ENCODE results near the gene GPHN. TPM values are rescaled to one million over a fixed set of nuclear protein-coding genes. Genes with fewer than 3 reads are reported as not detected.

The GPHN gene
- total RNA-seq, 4 donors from 2014 or later = 14.8 to 20.8 (median 17.0) TPM

DNA sequence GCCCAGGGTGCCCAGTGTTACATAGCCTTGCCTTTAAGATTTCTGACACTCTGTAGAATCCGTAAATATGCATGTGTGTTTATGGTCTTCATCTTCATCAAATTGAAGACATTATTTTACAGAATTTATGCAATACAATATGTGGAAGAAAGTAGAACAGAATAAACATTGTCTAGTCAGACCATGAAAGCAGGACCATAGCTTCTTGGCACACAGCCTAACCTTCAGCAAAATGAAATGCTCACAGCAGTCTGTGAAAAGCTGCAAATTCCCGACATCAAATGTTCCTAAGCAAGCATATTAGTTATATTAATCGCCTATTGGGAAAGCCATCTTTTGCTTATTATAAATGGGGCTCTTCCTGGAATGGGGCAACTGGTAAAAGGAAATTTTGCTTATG, 570.0 kb downstream of the GPHN start:
- TF ChIP-seq, protein P1, sequence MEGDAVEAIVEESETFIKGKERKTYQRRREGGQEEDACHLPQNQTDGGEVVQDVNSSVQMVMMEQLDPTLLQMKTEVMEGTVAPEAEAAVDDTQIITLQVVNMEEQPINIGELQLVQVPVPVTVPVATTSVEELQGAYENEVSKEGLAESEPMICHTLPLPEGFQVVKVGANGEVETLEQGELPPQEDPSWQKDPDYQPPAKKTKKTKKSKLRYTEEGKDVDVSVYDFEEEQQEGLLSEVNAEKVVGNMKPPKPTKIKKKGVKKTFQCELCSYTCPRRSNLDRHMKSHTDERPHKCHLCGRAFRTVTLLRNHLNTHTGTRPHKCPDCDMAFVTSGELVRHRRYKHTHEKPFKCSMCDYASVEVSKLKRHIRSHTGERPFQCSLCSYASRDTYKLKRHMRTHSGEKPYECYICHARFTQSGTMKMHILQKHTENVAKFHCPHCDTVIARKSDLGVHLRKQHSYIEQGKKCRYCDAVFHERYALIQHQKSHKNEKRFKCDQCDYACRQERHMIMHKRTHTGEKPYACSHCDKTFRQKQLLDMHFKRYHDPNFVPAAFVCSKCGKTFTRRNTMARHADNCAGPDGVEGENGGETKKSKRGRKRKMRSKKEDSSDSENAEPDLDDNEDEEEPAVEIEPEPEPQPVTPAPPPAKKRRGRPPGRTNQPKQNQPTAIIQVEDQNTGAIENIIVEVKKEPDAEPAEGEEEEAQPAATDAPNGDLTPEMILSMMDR (IDR thresholded peaks at IDR 0.05) = no peak
- no peak for TF ChIP-seq POLR2A (IDR thresholded peaks at IDR 0.05)
- WGBS, 2 donors = 75 to 81% methylated on average over 3 of the region's 3 CpGs
- intact Hi-C loops (cut with DNase I; ENCODE audit: low total_unique reads) = no loop called here
- no peak overlapping the region for H3K4me3 ChIP-seq (ENCODE audit: low read depth, poor library complexity, severe bottlenecking)
- no peak for DNase-seq (ENCODE audit: low spot score in 2 of 2)

DNA sequence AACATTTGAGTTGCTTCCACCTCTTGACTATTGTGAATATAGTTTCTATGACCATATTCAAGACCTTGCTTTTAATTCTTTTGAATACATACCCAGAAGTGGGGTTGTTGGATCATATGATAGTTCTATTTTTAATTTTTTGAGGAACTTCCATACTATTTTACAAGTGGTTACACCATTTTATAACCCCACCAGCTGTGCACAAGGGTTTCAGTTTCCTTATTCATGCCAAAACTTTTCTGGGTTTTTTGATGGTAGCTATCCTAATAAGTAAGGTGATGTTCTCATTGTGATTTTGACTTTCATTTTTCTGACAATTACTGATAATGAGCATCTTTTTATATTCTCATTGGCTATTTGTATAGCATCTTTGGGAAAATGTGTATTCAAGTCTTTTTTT, 571.9 kb downstream of the GPHN start:
- TF ChIP-seq POLR2A (IDR thresholded peaks at IDR 0.05) = no peak
- TF ChIP-seq, protein P1 (IDR thresholded peaks at IDR 0.05) = no peak
- intact Hi-C loops (cut with DNase I; ENCODE audit: low total_unique reads) = no loop called here
- H3K4me3 ChIP-seq (ENCODE audit: low read depth, poor library complexity, severe bottlenecking) = no peak overlapping the region
- no peak for DNase-seq (ENCODE audit: low spot score in 2 of 2)

DNA sequence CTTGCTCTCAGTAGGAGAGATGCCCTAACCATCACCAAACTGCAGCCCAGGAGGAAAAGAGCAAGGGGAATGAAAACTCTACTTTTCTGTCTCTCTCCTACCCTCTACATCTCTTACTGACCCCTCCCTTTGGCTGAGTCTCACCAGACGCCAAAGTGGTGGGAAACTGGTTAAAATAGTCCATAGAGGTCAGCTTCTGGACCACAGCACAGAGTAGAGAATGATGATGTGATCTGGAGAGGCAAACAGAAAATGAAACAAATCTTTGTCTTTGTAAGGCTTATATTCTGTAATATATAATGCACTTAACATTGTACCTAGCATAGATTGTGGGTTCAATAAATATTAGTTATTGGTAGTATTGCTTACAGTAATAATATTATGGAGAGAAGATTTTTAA, 600.3 kb downstream of the GPHN start:
- DNase-seq (ENCODE audit: low spot score in 2 of 2) = no peak
- TF ChIP-seq POLR2A (IDR thresholded peaks at IDR 0.05) = no peak
- TF ChIP-seq, protein P1 (IDR thresholded peaks at IDR 0.05) = no peak
- intact Hi-C loops (cut with DNase I; ENCODE audit: low total_unique reads) = no loop called here
- no peak overlapping the region for H3K4me3 ChIP-seq (ENCODE audit: low read depth, poor library complexity, severe bottlenecking)
- 87 to 92% methylated on average over 1 of the region's 1 CpG for WGBS, 2 donors

DNA sequence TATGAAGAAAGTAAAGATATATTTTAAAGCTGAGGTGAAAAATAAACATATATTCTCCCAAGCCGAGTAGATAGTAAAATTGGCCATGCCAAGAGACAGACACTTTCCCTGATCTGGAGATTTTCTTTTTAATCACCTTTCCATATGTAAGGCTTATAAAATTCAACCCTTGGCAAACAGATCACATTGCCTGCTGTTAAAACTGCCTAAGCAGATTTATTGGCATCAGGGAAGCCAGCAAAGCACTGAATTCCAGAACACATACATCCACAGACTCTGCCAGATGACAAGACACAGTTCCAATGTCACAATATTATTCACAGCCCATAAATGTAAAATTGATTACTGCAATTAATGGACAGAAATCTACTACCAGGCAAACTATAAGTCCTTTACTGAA, 603.1 kb downstream of the GPHN start:
- H3K4me3 ChIP-seq (ENCODE audit: low read depth, poor library complexity, severe bottlenecking) = no peak overlapping the region
- whole genome bisulfite sequencing, 2 donors = 74 to 77% methylated on average over 1 of the region's 1 CpG
- no peak for DNase-seq (ENCODE audit: low spot score in 2 of 2)
- intact Hi-C loops (cut with DNase I; ENCODE audit: low total_unique reads) = no loop called here
- TF ChIP-seq POLR2A (IDR thresholded peaks at IDR 0.05) = no peak
- TF ChIP-seq, protein P1 (IDR thresholded peaks at IDR 0.05) = no peak

DNA sequence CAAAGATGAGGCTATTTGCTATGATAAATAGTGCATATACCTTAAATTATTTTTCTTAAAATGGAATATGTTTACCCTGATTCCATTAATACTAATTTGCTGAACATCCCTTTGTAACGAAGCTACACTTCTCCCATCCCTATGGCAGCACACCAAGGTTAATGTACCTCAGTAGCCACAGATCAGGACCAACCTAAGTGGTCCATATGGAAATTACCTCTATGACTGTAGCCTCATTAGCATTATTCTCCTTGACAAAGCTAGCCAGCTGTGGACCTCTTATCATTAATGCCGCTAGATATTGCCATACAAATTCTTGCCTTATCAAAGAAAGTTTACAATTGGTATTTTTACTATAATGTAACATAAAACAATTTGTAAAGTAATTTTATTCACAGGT, 604.4 kb downstream of the GPHN start:
- DNase-seq (ENCODE audit: low spot score in 2 of 2) = no peak
- intact Hi-C loops (cut with DNase I; ENCODE audit: low total_unique reads) = no loop called here
- no peak for TF ChIP-seq POLR2A (IDR thresholded peaks at IDR 0.05)
- TF ChIP-seq, protein P1 (IDR thresholded peaks at IDR 0.05) = no peak
- WGBS, 2 donors = 95 to 96% methylated on average over 2 of the region's 2 CpGs
- H3K4me3 ChIP-seq (ENCODE audit: low read depth, poor library complexity, severe bottlenecking) = no peak overlapping the region

DNA sequence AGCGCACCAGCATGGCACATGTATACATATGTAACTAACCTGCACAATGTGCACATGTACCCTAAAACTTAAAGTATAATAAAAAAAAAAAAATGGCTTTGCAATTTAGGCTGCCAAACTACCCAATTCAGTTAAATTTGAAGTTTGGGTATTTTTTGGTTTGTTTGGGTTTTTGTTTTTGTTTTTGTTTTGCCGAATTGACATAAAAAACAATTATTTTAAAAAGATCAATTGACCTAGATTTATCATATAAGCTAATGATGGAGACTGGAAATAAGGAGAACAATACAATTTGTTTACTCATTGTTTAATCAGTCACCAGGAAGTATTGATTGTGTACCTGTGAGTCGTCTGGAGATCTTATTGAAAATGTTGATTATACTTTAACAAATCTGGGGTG, 619.2 kb downstream of the GPHN start:
- 88 to 92% methylated on average over 3 of the region's 3 CpGs for WGBS, 2 donors
- intact Hi-C loops (cut with DNase I; ENCODE audit: low total_unique reads) = no loop called here

More for the DNA sequence above, 619.2 kb downstream of the GPHN start:
- DNase-seq (ENCODE audit: low spot score in 2 of 2) = no peak
- no peak overlapping the region for H3K4me3 ChIP-seq (ENCODE audit: low read depth, poor library complexity, severe bottlenecking)
- TF ChIP-seq, protein P1 (IDR thresholded peaks at IDR 0.05) = no peak
- TF ChIP-seq POLR2A (IDR thresholded peaks at IDR 0.05) = no peak
